HUES6 (cell line): ENCODE results near the gene REV3L.

Experiments
- H3K27ac ChIP-seq: 2 replicates; pipeline ENCODE4 v1.7.0; 2013; ENCODE audit warnings: low read depth, mild to moderate bottlenecking, low read length, inconsistent platforms
- H3K27me3 ChIP-seq: 2 replicates; pipeline ENCODE4 v1.6.1; 2013; ENCODE audit warnings: low read length; ENCODE audit not compliant: control insufficient read depth, insufficient read depth
- H3K36me3 ChIP-seq: 2 replicates; pipeline ENCODE4 v1.6.1; 2013; ENCODE audit warnings: low read length; ENCODE audit not compliant: control insufficient read depth, insufficient read depth
- H3K4me1 ChIP-seq: 2 replicates; pipeline ENCODE4 v1.6.1; 2013; ENCODE audit warnings: low read length; ENCODE audit not compliant: control insufficient read depth, insufficient read depth
- H3K4me3 ChIP-seq: 2 replicates; pipeline ENCODE4 v1.5.1; 2013; ENCODE audit warnings: low read depth, low read length
- H3K9ac ChIP-seq: one replicate; pipeline ENCODE4 v1.6.1; 2013; ENCODE audit warnings: mild to moderate bottlenecking, low read length
- H3K9me3 ChIP-seq: 2 replicates; pipeline ENCODE4 v1.6.1; 2013; ENCODE audit warnings: low read depth, low read length; ENCODE audit not compliant: control insufficient read depth, insufficient read depth

The REV3L gene

GRCh38 chr6:111377558-111378120 is 105.4 kb downstream of the REV3L start:
- H3K4me1 ChIP-seq, result no peaks in the 10 kb centered on the region
- no peaks in the 10 kb centered on the region for H3K27me3 ChIP-seq
- peaks cover 12% of the 10 kb centered on the region for H3K36me3 ChIP-seq
- no peak overlapping the region for H3K4me3 ChIP-seq
- no peaks in the 10 kb centered on the region for H3K9me3 ChIP-seq
- no peak overlapping the region for H3K9ac ChIP-seq
- no peak overlapping the region for H3K27ac ChIP-seq

GRCh38 chr6:111367393-111368088 is 115.5 kb downstream of the REV3L start:
- Histone ChIP-seq H3K9ac (no peak overlapping the region), H3K9me3 (no peaks in the 10 kb centered on the region), H3K27ac (no peak overlapping the region), H3K36me3 (0 out of 2 replicates have a peak, but pooled peaks cover 3% of the 10 kb centered on the region), H3K27me3 (no peaks in the 10 kb centered on the region), H3K4me1 (no peaks in the 10 kb centered on the region), H3K4me3 (no peak overlapping the region)

GRCh38 chr6:111361648-111362047 is 121.4 kb downstream of the REV3L start:
- H3K4me1 ChIP-seq, result no peaks in the 10 kb centered on the region
- no peak overlapping the region for H3K27ac ChIP-seq
- H3K4me3 ChIP-seq, result no peak overlapping the region
- no peak overlapping the region for H3K9ac ChIP-seq
- no peaks in the 10 kb centered on the region for H3K9me3 ChIP-seq
- no peaks in the 10 kb centered on the region for H3K27me3 ChIP-seq
- H3K36me3 ChIP-seq, result 0 out of 2 replicates have a peak, but pooled peaks cover 5% of the 10 kb centered on the region

- H3K27ac ChIP-seq, result no peak overlapping the region
- peaks cover 6% of the 10 kb centered on the region; the same call in 1 of the 2 replicates for H3K36me3 ChIP-seq
- no peaks in the 10 kb centered on the region for H3K27me3 ChIP-seq
Measured at GRCh38 chr6:111358454-111358853, 124.6 kb downstream of the REV3L start.

GRCh38 chr6:111357705-111358104 is 125.3 kb downstream of the REV3L start:
- no peaks in the 10 kb centered on the region for H3K9me3 ChIP-seq
- no peak overlapping the region for H3K9ac ChIP-seq
- H3K27ac ChIP-seq, result no peak overlapping the region
- H3K4me1 ChIP-seq, result no peaks in the 10 kb centered on the region
- no peaks in the 10 kb centered on the region for H3K27me3 ChIP-seq
- H3K4me3 ChIP-seq, result no peak overlapping the region
- peaks cover 6% of the 10 kb centered on the region; the same call in 1 of the 2 replicates for H3K36me3 ChIP-seq

More at GRCh38 chr6:111358454-111358853, 124.6 kb downstream of the REV3L start:
- Histone ChIP-seq H3K9me3 (no peaks in the 10 kb centered on the region), H3K9ac (no peak overlapping the region), H3K4me3 (no peak overlapping the region), H3K4me1 (no peaks in the 10 kb centered on the region)

GRCh38 chr6:111356551-111356950 is 126.5 kb downstream of the REV3L start:
- H3K4me1 ChIP-seq, result no peaks in the 10 kb centered on the region
- H3K4me3 ChIP-seq, result no peak overlapping the region
- H3K27me3 ChIP-seq, result no peaks in the 10 kb centered on the region
- peaks cover 6% of the 10 kb centered on the region; the same call in 1 of the 2 replicates for H3K36me3 ChIP-seq
- no peak overlapping the region for H3K9ac ChIP-seq
- no peaks in the 10 kb centered on the region for H3K9me3 ChIP-seq
- no peak overlapping the region for H3K27ac ChIP-seq

- H3K9ac ChIP-seq, result no peak overlapping the region
- no peak overlapping the region for H3K4me3 ChIP-seq
- no peaks in the 10 kb centered on the region for H3K4me1 ChIP-seq
- H3K27me3 ChIP-seq, result no peaks in the 10 kb centered on the region
- H3K9me3 ChIP-seq, result no peaks in the 10 kb centered on the region
- peaks cover 6% of the 10 kb centered on the region; the same call in 1 of the 2 replicates for H3K36me3 ChIP-seq
- H3K27ac ChIP-seq, result no peak overlapping the region
Measured at GRCh38 chr6:111354758-111355555, 128.1 kb downstream of the REV3L start.

- no peak overlapping the region for H3K4me3 ChIP-seq
- H3K4me1 ChIP-seq, result no peaks in the 10 kb centered on the region
- no peaks in the 10 kb centered on the region for H3K27me3 ChIP-seq
- H3K36me3 ChIP-seq, result peaks cover 6% of the 10 kb centered on the region; the same call in 1 of the 2 replicates
- no peak overlapping the region for H3K27ac ChIP-seq
- H3K9ac ChIP-seq, result no peak overlapping the region
- H3K9me3 ChIP-seq, result no peaks in the 10 kb centered on the region
Measured at GRCh38 chr6:111353912-111354462, 129.0 kb downstream of the REV3L start.

- Histone ChIP-seq H3K4me1 (no peaks in the 10 kb centered on the region), H3K4me3 (no peak overlapping the region), H3K36me3 (peaks cover 5% of the 10 kb centered on the region; the same call in 1 of the 2 replicates), H3K9me3 (no peaks in the 10 kb centered on the region), H3K9ac (no peak overlapping the region), H3K27me3 (no peaks in the 10 kb centered on the region), H3K27ac (no peak overlapping the region)
Measured at GRCh38 chr6:111347589-111347988, 135.4 kb downstream of the REV3L start.

GRCh38 chr6:111342913-111343312 is 140.1 kb downstream of the REV3L start:
- no peak overlapping the region for H3K27ac ChIP-seq
- H3K9me3 ChIP-seq, result no peaks in the 10 kb centered on the region
- H3K4me1 ChIP-seq, result no peaks in the 10 kb centered on the region; the same call in 1 of the 2 replicates
- H3K4me3 ChIP-seq, result no peak overlapping the region
- no peak overlapping the region for H3K9ac ChIP-seq
- peaks cover 5% of the 10 kb centered on the region; the same call in 1 of the 2 replicates for H3K36me3 ChIP-seq
- H3K27me3 ChIP-seq, result no peaks in the 10 kb centered on the region
